HCT116 (cell line): ENCODE measurements around the gene ZNF655. TPM values are rescaled to one million over a fixed set of nuclear protein-coding genes. Genes with fewer than 3 reads are reported as not detected.

Source experiments
- ATAC-seq: fragments of 200-7000 bp; cut with Tn5 transposase; 2 replicates; pipeline ENCODE4 v1.9.1; 2020; ENCODE audit warnings: mild to moderate bottlenecking, moderate library complexity
- BruUV-seq: library from RNA; stranded (reverse); fragments of 400-500 nt; replicated peaks from 2 replicates; lab custom pipeline; 2021; lab: Mats Ljungman, UMichigan
- CTCF ChIA-PET: fragments of 300-600 bp; sonication (Branson Sonifier 250); formaldehyde crosslinking; loops from one replicate; lab custom pipeline; 2021; ENCODE audit warnings: antibody characterized with exemption; lab: Charles Lee
- POLR2A ChIA-PET: fragments of 300-600, 350-600 bp; sonication (Branson Sonifier 250); formaldehyde crosslinking; loops from one replicate; lab custom pipeline; 2021; ENCODE audit warnings: antibody characterized with exemption; lab: Charles Lee
- RAD21 ChIA-PET, 2 experiments: fragments of 300-600 bp; sonication (Branson Sonifier 250); formaldehyde crosslinking; loops; one replicate each; lab custom pipeline; 2023; ENCODE audit warnings: low total read pairs in 2 of 2; ENCODE audit not compliant: uncharacterized antibody in 2 of 2, unreplicated experiment in 2 of 2, low non-redundant PET in 1 of 2; lab: Charles Lee
- DNase-seq: peaks from one replicate; pipeline ENCODE4 v3.0.0-alpha.2; 2010; ENCODE audit warnings: low read depth, low spot score
- H2AFZ ChIP-seq: fragments of 200-600 bp; shearing (Covaris generic), sonication (generic); 2 replicates; pipeline ENCODE4 v1.6.1; 2017; ENCODE audit warnings: low read depth, mixed run types, mixed read lengths, antibody characterized with exemption, low read length; ENCODE audit not compliant: poor library complexity, severe bottlenecking
- H3K27ac ChIP-seq: 2 replicates; pipeline ENCODE4 v1.5.1; 2012; ENCODE audit warnings: low read depth, low read length
- H3K27me3 ChIP-seq: fragments of 200-600 bp; sonication (generic); 2 replicates; pipeline ENCODE4 v1.6.1; 2016; ENCODE audit warnings: mixed run types, low read length, mixed read lengths; ENCODE audit not compliant: insufficient read depth
- H3K36me3 ChIP-seq, 2 experiments: fragments of 200-500 bp in 1 of 2; fragments of 200-600 bp in 1 of 2; sonication (Bioruptor generic) in 1 of 2; sonication (generic) in 1 of 2; 2 replicates each; pipeline versions ENCODE4 v1.5.1 to v1.6.1; 2014 to 2016; ENCODE audit warnings: low read length in 2 of 2, inconsistent platforms in 1 of 2, mixed read lengths in 1 of 2, mixed run types in 1 of 2; ENCODE audit not compliant: insufficient read depth in 2 of 2, control insufficient read depth in 1 of 2
- H3K4me1 ChIP-seq, 2 experiments: fragments of 200-600 bp in 1 of 2; sonication (generic) in 1 of 2; 2 replicates each; pipeline versions ENCODE4 v1.5.1 to v1.6.1; 2012 to 2017; ENCODE audit warnings: low read length in 2 of 2, inconsistent platforms in 1 of 2, mild to moderate bottlenecking in 1 of 2, mixed read lengths in 1 of 2, mixed run types in 1 of 2, moderate library complexity in 1 of 2; ENCODE audit not compliant: insufficient read depth in 2 of 2, control insufficient read depth in 1 of 2
- H3K4me2 ChIP-seq: fragments of 200-600 bp; sonication (generic); 2 replicates; pipeline ENCODE4 v1.6.1; 2017; ENCODE audit warnings: mixed run types, low read length, mixed read lengths
- H3K4me3 ChIP-seq, 2 experiments: fragments of 200-600 bp in 1 of 2; sonication (generic) in 1 of 2; replicated peaks in 1 of 2; 2 replicates each; pipeline ENCODE4 v1.5.1; 2011 to 2016; ENCODE audit warnings: low read length in 2 of 2, control low read depth in 1 of 2, low read depth in 1 of 2, mild to moderate bottlenecking in 1 of 2, mixed read lengths in 1 of 2, mixed run types in 1 of 2
- H3K79me2 ChIP-seq: fragments of 200-600 bp; sonication (generic); 2 replicates; pipeline ENCODE4 v1.6.1; 2017; ENCODE audit warnings: mild to moderate bottlenecking, mixed run types, low read length, moderate library complexity, mixed read lengths; ENCODE audit not compliant: insufficient read depth
- H3K9ac ChIP-seq: fragments of 200-600 bp; sonication (generic); 2 replicates; pipeline ENCODE4 v1.6.1; 2016; ENCODE audit warnings: low read length, mixed read lengths
- H3K9me2 ChIP-seq: fragments of 200-600 bp; sonication (generic), shearing (Covaris generic); 2 replicates; pipeline ENCODE4 v1.6.1; 2017; ENCODE audit warnings: mixed run types, mild to moderate bottlenecking, moderate library complexity; ENCODE audit not compliant: insufficient read depth
- H3K9me3 ChIP-seq, 2 experiments: fragments of 200-500 bp in 1 of 2; fragments of 200-600 bp in 1 of 2; sonication (Bioruptor generic) in 1 of 2; sonication (generic) in 1 of 2; 2 replicates each; pipeline ENCODE4 v1.6.1; 2014 to 2017; ENCODE audit warnings: low read length in 2 of 2, mixed read lengths in 2 of 2, inconsistent platforms in 1 of 2, low read depth in 1 of 2, mild to moderate bottlenecking in 1 of 2, mixed run types in 1 of 2, moderate library complexity in 1 of 2; ENCODE audit not compliant: control insufficient read depth in 1 of 2, insufficient read depth in 1 of 2
- H4K20me1 ChIP-seq: fragments of 200-600 bp; sonication (generic), shearing (Covaris generic); 2 replicates; pipeline ENCODE4 v1.6.1; 2017; ENCODE audit warnings: mixed run types, mild to moderate bottlenecking, moderate library complexity; ENCODE audit not compliant: insufficient read depth
- CBX3 ChIP-seq: IDR thresholded peaks from 2 replicates; pipeline ENCODE4 v1.6.1; 2012; ENCODE audit warnings: low read depth
- CTCF ChIP-seq, 3 experiments: fragments of 200-600 bp in 1 of 3; sonication (generic) in 1 of 3; IDR thresholded peaks in 2 of 3; conservative IDR thresholded peaks in 1 of 3; 2 replicates each; pipeline ENCODE4 v1.5.1; 2012 to 2017; ENCODE audit warnings: low read depth in 2 of 3, low read length in 2 of 3, antibody characterized with exemption in 1 of 3, borderline replicate concordance in 1 of 3, control low read depth in 1 of 3, mild to moderate bottlenecking in 1 of 3, mixed read lengths in 1 of 3, mixed run types in 1 of 3, moderate library complexity in 1 of 3; ENCODE audit not compliant: insufficient read depth in 1 of 3
- EGR1 ChIP-seq: IDR thresholded peaks from 2 replicates; pipeline ENCODE4 v1.6.1; 2012; ENCODE audit warnings: low read depth
- ELF1 ChIP-seq: IDR thresholded peaks from 2 replicates; pipeline ENCODE4 v1.6.1; 2012; ENCODE audit warnings: low read depth, borderline replicate concordance
- EZH2 ChIP-seq: fragments of 200-600 bp; sonication (generic); IDR thresholded peaks from 2 replicates; pipeline ENCODE4 v1.6.1; 2017; ENCODE audit warnings: antibody characterized with exemption, mixed run types
- EZH2phosphoT487 ChIP-seq: fragments of 200-600 bp; IDR thresholded peaks from 2 replicates; pipeline ENCODE4 v1.6.1; 2018; ENCODE audit warnings: antibody characterized with exemption, borderline replicate concordance
- FOSL1 ChIP-seq: IDR thresholded peaks from 2 replicates; pipeline ENCODE4 v1.6.1; 2012; ENCODE audit warnings: low read depth
- JUND ChIP-seq: IDR thresholded peaks from 2 replicates; pipeline ENCODE4 v1.6.1; 2012
- MAX ChIP-seq: IDR thresholded peaks from 2 replicates; pipeline ENCODE4 v1.6.1; 2012
- POLR2A ChIP-seq: IDR thresholded peaks from 2 replicates; pipeline ENCODE4 v1.7.0; 2011; ENCODE audit warnings: borderline replicate concordance; ENCODE audit not compliant: insufficient read depth, insufficient read length; ENCODE audit errors: extremely low read depth
- POLR2AphosphoS5 ChIP-seq: IDR thresholded peaks from 2 replicates; pipeline ENCODE4 v1.6.1; 2011; ENCODE audit warnings: mild to moderate bottlenecking, low read depth, low read length, moderate library complexity
- RAD21 ChIP-seq: IDR thresholded peaks from 2 replicates; pipeline ENCODE4 v1.6.1; 2012; ENCODE audit warnings: low read depth, mild to moderate bottlenecking
- REST ChIP-seq: IDR thresholded peaks from 2 replicates; pipeline ENCODE4 v1.6.1; 2012; ENCODE audit warnings: low read depth
- SIN3A ChIP-seq: IDR thresholded peaks from 2 replicates; pipeline ENCODE4 v1.6.1; 2012; ENCODE audit warnings: low read depth
- SP1 ChIP-seq: IDR thresholded peaks from 2 replicates; pipeline ENCODE4 v1.6.1; 2012; ENCODE audit warnings: low read depth
- SRF ChIP-seq: IDR thresholded peaks from 2 replicates; pipeline ENCODE4 v1.6.1; 2012; ENCODE audit warnings: low read depth
- TCF7L2 ChIP-seq: IDR thresholded peaks from 2 replicates; pipeline ENCODE4 v1.7.0; 2011; ENCODE audit warnings: borderline replicate concordance, inconsistent platforms; ENCODE audit not compliant: insufficient read depth, insufficient read length; ENCODE audit errors: extremely low read depth
- ZBTB33 ChIP-seq: IDR thresholded peaks from 2 replicates; pipeline ENCODE4 v1.6.1; 2011; ENCODE audit warnings: mild to moderate bottlenecking, low read length, moderate library complexity; ENCODE audit not compliant: insufficient replicate concordance; ENCODE audit errors: extremely low read depth
- ZFX ChIP-seq: fragments of 450-650 bp; IDR thresholded peaks from 2 replicates; pipeline ENCODE4 v1.6.1; 2017
- ZNF274 ChIP-seq: fragments of 200-500 bp; sonication (Bioruptor generic); IDR thresholded peaks from 2 replicates; pipeline ENCODE4 v1.6.1; 2014; ENCODE audit warnings: mild to moderate bottlenecking, low read depth, low read length, inconsistent platforms
- intact Hi-C: fragments of 100-400 bp; cut with micrococcal nuclease; formaldehyde crosslinking; loops from 2 replicates; pipeline ENCODE4 v1.10.0; 2022
- total RNA-seq: library from RNA; stranded (reverse); gene quantifications from one replicate; pipeline ENCODE4 v1.2.1, GENCODE V29; 2021; ENCODE audit not compliant: unreplicated experiment

The ZNF655 gene
- total RNA-seq, 1 experiment from 2014 or later, result 45.0 TPM

DNA sequence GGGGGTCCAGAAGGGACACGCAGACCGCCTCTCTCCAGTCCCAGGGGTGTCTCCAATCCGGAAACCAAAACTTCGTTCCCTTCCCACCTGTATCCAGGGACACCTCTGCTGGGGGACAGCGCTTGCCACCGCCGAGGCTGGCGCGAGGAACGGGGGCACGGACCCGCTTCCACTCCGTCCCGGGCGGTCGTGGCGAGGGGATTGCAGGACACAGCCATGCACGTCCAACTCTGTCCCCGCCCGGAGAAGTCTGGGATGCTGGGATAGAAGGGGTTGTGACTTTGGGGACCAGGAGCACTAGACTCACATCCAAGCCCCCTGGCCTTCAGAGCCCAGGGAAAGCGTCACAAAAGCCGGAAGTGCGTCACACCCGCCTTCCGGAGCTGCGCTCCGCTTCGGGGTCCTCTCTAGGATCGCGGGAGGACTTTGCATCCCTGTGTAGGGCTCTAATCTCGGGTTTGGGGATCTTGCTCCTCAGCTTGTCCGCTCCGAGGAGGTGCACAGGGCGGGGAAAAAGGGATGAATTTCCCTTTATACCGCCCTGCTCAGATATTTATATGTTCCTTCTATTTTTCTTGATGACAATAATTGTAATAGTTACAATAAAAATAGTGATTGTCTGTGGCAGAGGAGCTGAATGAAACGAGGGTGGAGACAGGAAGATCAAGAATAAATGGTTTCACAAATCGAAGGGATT lies 6.5 kb upstream of the ZNF655 start, which contains the start of gene FAM200A:
Gene FAM200A (minus strand): TSS at position 348 of the 697 bp plus-strand sequence. CDS start 3,707 bp downstream, outside the sequence.
- TF ChIP-seq EZH2phosphoT487 (no peak), ELF1 (peak; percentile 62), RAD21 (no peak), JUND (peak; percentile 19; the same call in 1 of the 2 replicates), FOSL1 (no peak), ZFX (peak; percentile 13; the same call in 1 of the 2 replicates), MAX (peak; percentile 50; the same call in 1 of the 2 replicates), CTCF (IDR thresholded peaks at IDR 0.05 in 2 of 3, conservative IDR thresholded peaks at IDR 0.05 in 1 of 3; ENCODE audit: borderline replicate concordance in 1 of 3, insufficient read depth in 1 of 3, low read depth in 2 of 3, low read length in 2 of 3) (no peak), SRF (no peak; the same call in 1 of the 2 replicates), REST (no peak), EGR1 (no peak), POLR2AphosphoS5 (peak; percentile 95), TCF7L2 (no peak), SIN3A (peak; percentile 70), ZNF274 (no peak), POLR2A (peak; percentile 88), SP1 (peak; percentile 41; the same call in 1 of the 2 replicates), EZH2 (no peak), CBX3 (peak; percentile 63), ZBTB33 (no peak)
- H2AFZ ChIP-seq, result peak within 1 kb of the TSS; percentile 82
- DNase-seq (peak; percentile 92), ATAC-seq (peak; percentile 98)
- peaks cover 2 to 3% of the 10 kb centered on the region in 2 experiments; a peak in 2 of 4 replicates for H3K36me3 ChIP-seq
- H3K4me1 ChIP-seq, result peaks cover 3 to 17% of the 10 kb centered on the region in 2 experiments; a peak in 3 of 4 replicates
- peak within 1 kb of the TSS; percentile 38 for H3K27ac ChIP-seq
- intact Hi-C loops, result loop anchor here (2.0 kb wide), 1 partner anchor 47 kb away; the partner anchor contains the start of gene ZKSCAN5
- no peaks in the 10 kb centered on the region for H3K27me3 ChIP-seq
- CTCF ChIA-PET, result no interaction called here
- H3K4me2 ChIP-seq, result peak within 1 kb of the TSS; percentile 86
- RAD21 ChIA-PET, result no interaction called here
- peaks cover 19% of the 10 kb centered on the region for H3K79me2 ChIP-seq
- no peaks in the 10 kb centered on the region for H3K9me3 ChIP-seq
- no peaks in the 10 kb centered on the region for H4K20me1 ChIP-seq
- H3K9me2 ChIP-seq, result no peaks in the 10 kb centered on the region
- no TSS peak for BruUV-seq
- peak within 1 kb of the TSS; percentile 88 for H3K9ac ChIP-seq
- peak within 1 kb of the TSS; percentile 69 to 79 for H3K4me3 ChIP-seq
- POLR2A ChIA-PET, result interaction anchor here (1.0 to 1.2 kb wide), 2 partner anchors 47 to 80 kb away, joined by 3 read pairs; partner anchors contain the start of gene ZKSCAN5
